BLaER1 treated with 17β-estradiol and CSF1 and Interleukin-3, amounts not matched to agents 10 nM and 100 nM (cell line): ENCODE results near the gene POU5F1.
"Not testable (repeated sequence)": the region's sequence is repeated elsewhere in the genome, so short reads cannot be mapped to it uniquely, and the experiment has no call there.

ENCODE experiments used
- H3K27ac ChIP-seq, 11 experiments: shearing (Covaris generic); formaldehyde crosslinking; 2 replicates each; pipeline ENCODE4 v1.8.1; 2022
- H3K27me3 ChIP-seq, 11 experiments: shearing (Covaris generic); formaldehyde crosslinking; 2 replicates each; pipeline ENCODE4 v1.8.1; 2022
- H3K36me3 ChIP-seq, 11 experiments: shearing (Covaris generic); formaldehyde crosslinking; 2 replicates each; pipeline ENCODE4 v1.8.1; 2022
- H3K4me1 ChIP-seq, 10 experiments: shearing (Covaris generic); formaldehyde crosslinking; 2 replicates each; pipeline ENCODE4 v1.8.1; 2022
- H3K4me2 ChIP-seq, 11 experiments: shearing (Covaris generic); formaldehyde crosslinking; 2 replicates each; pipeline ENCODE4 v1.8.1; 2022
- H3K4me3 ChIP-seq, 10 experiments: shearing (Covaris generic); formaldehyde crosslinking; 2 replicates each; pipeline ENCODE4 v1.8.1; 2022
- H3K9ac ChIP-seq, 11 experiments: shearing (Covaris generic); formaldehyde crosslinking; 2 replicates each; pipeline ENCODE4 v1.8.1; 2022
- H3K9me3 ChIP-seq, 11 experiments: shearing (Covaris generic); formaldehyde crosslinking; replicated peaks in 1 of 11; 2 replicates each; pipeline ENCODE4 v1.8.1; 2022
- H4K20me1 ChIP-seq, 11 experiments: shearing (Covaris generic); formaldehyde crosslinking; 2 replicates each; pipeline ENCODE4 v1.8.1; 2022
- Cebpa-rat ChIP-seq, 11 experiments: shearing (Covaris generic); IDR thresholded peaks; 2 replicates each; pipeline ENCODE4 v1.8.1; 2022

Gene POU5F1

DNA sequence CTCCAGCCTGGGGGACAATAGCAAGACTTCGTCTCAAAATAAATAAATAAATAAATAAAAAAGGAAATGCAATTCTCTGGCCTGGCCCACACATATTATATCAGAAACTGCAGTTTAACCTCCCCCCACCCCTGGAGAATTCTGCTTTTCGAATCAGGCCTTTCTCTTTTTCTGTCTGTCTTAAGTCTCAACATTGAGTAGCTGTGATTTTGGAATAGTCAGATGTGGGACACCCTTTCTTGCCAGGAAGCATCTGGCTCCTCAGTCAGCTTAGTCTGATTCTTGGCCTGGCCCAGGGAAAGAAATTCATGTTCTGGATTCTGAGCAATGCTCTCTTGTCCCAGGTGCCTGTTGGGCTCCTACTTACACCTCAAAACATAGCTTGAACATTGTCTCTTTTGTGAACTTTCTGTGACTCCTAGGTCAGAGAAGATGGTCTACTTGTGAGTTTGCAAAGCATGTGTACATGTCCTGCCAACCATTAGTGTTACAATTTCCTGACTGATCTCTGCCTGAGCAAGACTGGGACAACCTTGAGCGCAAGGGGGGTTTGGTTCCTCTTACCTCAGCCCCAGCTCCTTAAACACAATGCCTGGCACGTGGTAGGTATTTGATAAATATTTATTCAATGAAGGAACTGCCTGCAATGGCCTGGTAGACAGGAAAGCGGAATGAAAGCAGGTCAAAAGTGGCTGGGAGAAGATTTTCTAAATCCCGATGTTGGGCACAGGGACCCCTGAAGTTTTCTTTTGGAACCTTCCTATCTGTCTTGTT is 23.8 kb upstream of the POU5F1 start:
- Histone ChIP-seq H4K20me1 (no peaks in the 10 kb centered on the region), H3K4me1 (peaks cover 11 to 26% (median 24%) of the 10 kb centered on the region in 10 experiments), H3K27ac (peak overlapping the region in 4 of 11 experiments; percentile 8 to 36 (median 17); a peak in 3 of 22 replicates), H3K36me3 (peaks cover 0 to under 1% (median 0%) of the 10 kb centered on the region in 11 experiments; a peak in 1 of 22 replicates), H3K9me3 (no peaks in the 10 kb centered on the region), H3K4me3 (no peak overlapping the region), H3K27me3 (no peaks in the 10 kb centered on the region), H3K4me2 (peak overlapping the region in 4 of 11 experiments; percentile 5 to 18 (median 10); a peak in 2 of 22 replicates), H3K9ac (peak overlapping the region in 7 of 11 experiments; percentile 7 to 39 (median 23); a peak in 6 of 22 replicates)
- no peak for TF ChIP-seq Cebpa-rat (IDR thresholded peaks at IDR 0.05)

DNA sequence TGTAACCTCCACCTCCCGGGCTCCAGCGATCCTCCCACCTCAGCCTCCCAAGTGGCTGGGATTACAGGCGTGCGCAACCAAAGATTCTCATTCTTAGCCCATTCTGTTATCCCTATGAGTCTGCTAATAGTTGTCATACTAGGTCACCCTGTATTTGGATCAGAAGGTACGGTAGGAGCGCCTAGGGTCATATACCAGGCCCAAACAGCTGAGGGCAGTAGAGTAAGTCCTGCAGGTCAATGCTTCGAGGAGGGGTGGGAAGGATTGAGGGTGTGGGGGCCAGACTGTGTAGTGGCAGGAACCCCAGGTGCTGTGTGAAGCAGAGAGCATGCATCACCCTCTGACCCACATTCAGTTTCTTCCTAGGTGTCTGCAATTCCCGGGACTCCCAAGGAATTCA is 22.7 kb upstream of the POU5F1 start:
- no peak overlapping the region for H3K4me3 ChIP-seq
- no peak overlapping the region for H3K4me2 ChIP-seq
- no peaks in the 10 kb centered on the region for H4K20me1 ChIP-seq
- H3K36me3 ChIP-seq = no peaks in the 10 kb centered on the region; a peak in 1 of 22 replicates
- peaks cover 4 to 17% (median 15%) of the 10 kb centered on the region in 10 experiments; a peak in 14 of 20 replicates for H3K4me1 ChIP-seq
- H3K27me3 ChIP-seq = no peaks in the 10 kb centered on the region
- no peak for TF ChIP-seq Cebpa-rat (IDR thresholded peaks at IDR 0.05)
- no peak overlapping the region; a peak in 1 of 22 replicates for H3K27ac ChIP-seq
- H3K9ac ChIP-seq = no peak overlapping the region; a peak in 1 of 22 replicates
- H3K9me3 ChIP-seq = no peaks in the 10 kb centered on the region

DNA sequence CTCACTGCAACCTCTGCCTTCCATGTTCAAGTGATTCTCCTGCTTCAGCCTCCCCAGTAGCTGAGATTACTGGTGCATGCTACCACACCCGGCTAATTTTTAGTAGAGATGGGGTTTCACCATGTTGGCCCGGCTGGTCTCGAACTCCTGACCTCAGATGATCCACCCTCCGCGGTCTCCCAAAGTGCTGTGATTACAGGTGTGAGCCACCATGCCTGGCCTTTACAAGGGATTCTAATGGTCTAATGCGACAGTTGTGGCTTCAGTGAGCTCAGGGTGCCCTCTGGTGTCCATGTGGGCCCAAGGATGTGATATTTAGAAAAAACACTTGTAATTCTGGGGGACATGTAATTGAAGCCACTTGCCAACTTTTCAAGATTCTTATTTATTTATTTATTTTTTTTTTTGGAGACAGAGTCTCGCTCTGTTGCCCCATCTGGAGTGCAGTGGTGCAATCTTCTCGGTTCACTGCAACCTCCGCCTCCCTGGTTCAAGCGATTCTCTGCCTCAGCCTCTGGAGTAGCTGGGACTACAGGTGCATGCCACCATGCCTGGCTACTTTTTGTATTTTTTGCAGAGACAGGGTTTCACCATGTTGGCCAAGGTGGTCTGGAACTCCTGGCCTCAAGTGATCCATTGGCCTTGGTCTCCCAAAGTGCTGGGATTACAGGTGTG is 22.1 kb upstream of the POU5F1 start:
- H4K20me1 ChIP-seq, H3K4me2 ChIP-seq, H3K27ac ChIP-seq, H3K4me3 ChIP-seq, H3K9me3 ChIP-seq, H3K27me3 ChIP-seq, H3K9ac ChIP-seq, H3K36me3 ChIP-seq: not testable (repeated sequence)
- peaks cover 4 to 17% (median 15%) of the 10 kb centered on the region in 10 experiments; a peak in 14 of 20 replicates for H3K4me1 ChIP-seq

DNA sequence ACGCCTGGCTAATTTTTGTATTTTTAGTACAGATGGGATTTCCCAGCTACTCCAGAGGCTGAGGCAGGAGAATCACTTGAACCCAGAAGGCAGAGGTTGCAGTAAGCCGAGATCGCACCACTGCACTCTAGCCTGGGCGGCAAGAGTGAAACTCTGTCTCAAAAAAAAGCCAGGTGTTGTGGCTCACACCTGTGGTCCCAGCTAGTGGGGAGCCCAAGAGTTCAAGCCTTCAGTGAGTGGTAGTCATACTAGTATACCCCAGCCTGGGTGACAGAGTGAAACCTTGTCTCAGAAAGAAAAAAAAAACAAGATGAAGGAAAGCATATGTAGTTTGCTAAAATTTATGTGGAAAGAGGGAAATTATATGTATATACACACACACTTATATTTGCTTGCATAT is 20.0 kb upstream of the POU5F1 start:
- Histone ChIP-seq H3K9ac (no peak overlapping the region), H3K27ac (no peak overlapping the region), H3K27me3 (no peaks in the 10 kb centered on the region), H3K9me3 (no peaks in the 10 kb centered on the region), H3K4me2 (no peak overlapping the region), H4K20me1 (no peaks in the 10 kb centered on the region), H3K36me3 (no peaks in the 10 kb centered on the region; a peak in 1 of 22 replicates), H3K4me3 (no peak overlapping the region), H3K4me1 (peaks cover 0 to 19% (median 11%) of the 10 kb centered on the region in 10 experiments; a peak in 13 of 20 replicates)
- TF ChIP-seq Cebpa-rat (IDR thresholded peaks at IDR 0.05) = no peak

DNA sequence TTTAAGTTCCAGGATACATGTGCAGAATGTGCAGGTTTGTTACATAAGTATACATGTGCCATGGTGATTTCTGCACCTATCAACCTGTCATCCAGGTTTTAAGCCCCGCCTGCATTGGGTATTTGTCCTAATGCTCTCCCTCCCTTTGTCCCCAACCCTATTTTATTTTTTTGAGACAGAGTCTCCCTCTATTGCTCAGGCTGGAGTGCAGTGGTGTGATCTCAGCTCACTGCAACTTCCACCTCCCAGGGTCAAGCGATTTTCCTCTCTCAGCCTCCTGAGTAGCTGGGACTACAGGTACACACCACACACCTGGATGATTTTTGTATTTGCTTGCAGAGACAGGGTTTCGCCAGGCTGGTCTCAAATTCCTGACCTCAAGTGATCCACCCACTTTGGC is 18.7 kb upstream of the POU5F1 start:
- H3K27me3 ChIP-seq, H3K36me3 ChIP-seq, H3K4me1 ChIP-seq, H4K20me1 ChIP-seq, H3K4me2 ChIP-seq, H3K4me3 ChIP-seq, H3K9ac ChIP-seq, H3K27ac ChIP-seq, H3K9me3 ChIP-seq: not testable (repeated sequence)

DNA sequence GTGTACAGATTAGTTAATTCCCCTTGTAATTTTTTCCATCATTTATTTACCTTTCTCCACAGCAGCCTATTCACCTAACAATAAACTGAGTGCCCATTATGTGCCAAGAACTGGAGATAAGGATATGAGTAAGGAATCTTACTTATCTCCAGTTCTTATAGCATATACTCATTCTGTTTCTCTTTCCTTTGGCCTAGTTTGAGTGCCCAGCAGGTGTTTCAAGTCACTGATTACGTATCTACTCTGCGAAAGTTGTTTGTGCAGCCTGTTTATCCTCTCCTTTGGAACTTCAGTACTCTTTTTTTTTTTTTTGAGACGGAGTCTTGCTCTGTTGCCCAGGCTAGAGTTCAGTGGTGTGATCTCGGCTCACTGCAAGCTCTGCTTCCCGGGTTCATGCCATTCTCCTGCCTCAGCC is 17.3 kb upstream of the POU5F1 start:
- H3K27ac ChIP-seq = no peak overlapping the region
- H3K36me3 ChIP-seq = no peaks in the 10 kb centered on the region
- no peak overlapping the region for H3K9ac ChIP-seq
- H3K4me2 ChIP-seq = no peak overlapping the region
- no peaks in the 10 kb centered on the region for H4K20me1 ChIP-seq
- no peak for TF ChIP-seq Cebpa-rat (IDR thresholded peaks at IDR 0.05)
- peaks cover 0 to 5% (median 0%) of the 10 kb centered on the region in 10 experiments; a peak in 1 of 20 replicates for H3K4me1 ChIP-seq
- no peaks in the 10 kb centered on the region for H3K9me3 ChIP-seq
- H3K4me3 ChIP-seq = no peak overlapping the region
- no peaks in the 10 kb centered on the region for H3K27me3 ChIP-seq

DNA sequence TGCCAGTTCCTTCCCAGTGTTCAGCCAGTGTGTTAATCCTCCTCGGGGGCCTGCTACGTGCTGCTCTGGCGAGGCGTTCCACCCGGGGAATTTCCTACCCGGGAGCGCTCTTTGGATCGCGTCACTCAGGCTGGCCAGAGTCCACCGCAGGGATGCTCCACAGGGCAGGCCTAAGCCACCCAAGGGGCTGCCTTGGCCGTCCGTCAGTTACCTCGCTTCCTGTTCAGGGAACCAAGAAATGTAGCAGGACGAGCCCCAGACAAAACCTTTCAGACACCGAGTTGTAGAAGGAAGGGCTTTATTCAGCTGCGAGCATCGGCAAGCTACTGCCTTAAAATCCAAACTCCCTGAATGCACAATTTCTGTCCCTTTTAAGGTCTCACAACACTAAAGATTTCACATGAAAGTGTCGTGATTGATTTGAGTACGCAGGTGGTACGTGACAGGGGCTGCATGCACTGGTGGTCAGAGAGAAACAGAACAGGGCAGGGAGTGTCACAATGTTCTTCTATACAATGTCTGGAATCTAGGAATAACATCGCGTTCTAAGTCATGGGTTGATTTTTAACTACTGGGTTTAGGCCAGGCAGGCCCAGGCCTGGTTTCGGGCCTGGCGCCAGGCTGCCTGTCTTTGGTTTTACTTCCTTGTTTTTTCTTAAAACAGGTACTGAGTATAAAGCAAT is 15.7 kb upstream of the POU5F1 start:
- TF ChIP-seq Cebpa-rat (IDR thresholded peaks at IDR 0.05) = no peak
- Histone ChIP-seq H3K27ac (no peak overlapping the region), H3K4me2 (0 out of 22 replicates have a peak overlapping the region, but pooled peaks of 1 of the 11 experiments have one; percentile 22), H3K4me3 (no peak overlapping the region), H3K4me1 (peaks cover 0 to 5% (median 0%) of the 10 kb centered on the region in 10 experiments; a peak in 1 of 20 replicates), H3K36me3 (no peaks in the 10 kb centered on the region), H3K9ac (no peak overlapping the region), H4K20me1 (no peaks in the 10 kb centered on the region), H3K27me3 (no peaks in the 10 kb centered on the region), H3K9me3 (no peaks in the 10 kb centered on the region)

DNA sequence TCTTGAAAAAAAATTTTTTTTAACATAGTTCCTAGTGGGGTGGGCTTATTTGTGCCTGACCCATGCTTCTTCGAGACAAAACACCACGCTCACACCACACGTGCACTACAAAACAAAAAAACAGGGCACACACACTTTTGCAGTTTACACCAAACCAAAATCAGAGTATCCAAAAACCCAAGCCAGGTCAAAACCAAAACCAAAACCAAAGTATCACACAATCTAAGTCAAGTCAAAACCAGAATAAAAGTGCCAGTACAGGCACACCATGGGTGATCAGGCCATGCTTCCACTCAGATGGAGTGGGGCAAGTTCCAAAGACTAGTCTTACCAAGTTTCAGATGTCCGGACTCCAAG is 15.2 kb upstream of the POU5F1 start:
- H3K9ac ChIP-seq, H3K4me3 ChIP-seq, H3K36me3 ChIP-seq, H3K27me3 ChIP-seq, H3K27ac ChIP-seq, H3K4me1 ChIP-seq, H4K20me1 ChIP-seq, H3K9me3 ChIP-seq: not testable (repeated sequence)
- 0 out of 22 replicates have a peak overlapping the region, but pooled peaks of 1 of the 11 experiments have one; percentile 22 for H3K4me2 ChIP-seq

DNA sequence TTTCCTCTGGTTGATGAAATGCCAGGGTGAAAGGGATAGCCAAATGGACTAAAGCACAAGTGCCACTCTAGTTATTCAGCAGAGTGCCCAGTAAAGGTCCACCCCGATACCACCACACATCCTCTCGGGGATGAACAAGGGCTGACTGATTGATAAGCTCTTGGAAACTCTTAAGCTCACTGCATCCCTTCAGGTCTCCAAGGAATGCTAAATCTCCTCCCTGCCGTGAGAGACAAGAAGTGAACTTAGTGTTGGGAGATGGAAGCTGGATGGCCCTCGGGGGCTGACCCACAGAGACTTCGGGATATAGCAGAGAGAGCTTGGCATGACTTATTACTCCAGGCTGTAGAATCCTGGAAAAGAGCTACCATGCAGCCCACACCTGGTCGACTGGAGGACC is 13.4 kb upstream of the POU5F1 start:
- H3K36me3 ChIP-seq, H3K27ac ChIP-seq, H4K20me1 ChIP-seq, H3K9ac ChIP-seq, H3K4me1 ChIP-seq, H3K27me3 ChIP-seq, H3K4me3 ChIP-seq, H3K4me2 ChIP-seq, H3K9me3 ChIP-seq: not testable (repeated sequence)

DNA sequence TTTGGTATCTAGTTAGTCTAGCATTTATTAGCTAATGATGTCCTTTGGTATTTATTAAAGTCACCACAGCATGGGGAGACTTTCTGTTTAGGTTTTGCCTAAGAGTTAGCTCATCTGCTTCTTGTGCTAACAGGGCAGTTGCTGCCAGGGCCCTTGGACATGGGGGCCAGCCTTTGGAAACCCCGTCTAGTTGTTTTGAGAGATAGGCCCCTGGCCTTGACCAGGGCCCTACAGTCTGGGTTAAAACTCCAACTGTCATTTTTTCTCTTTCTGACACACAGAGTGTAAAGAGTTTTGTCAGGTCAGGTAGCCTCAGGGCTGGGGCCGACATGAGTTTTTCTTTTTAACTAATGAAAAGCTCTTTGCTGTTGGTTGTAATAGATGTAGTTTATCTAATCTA is 12.8 kb upstream of the POU5F1 start:
- not testable (repeated sequence) for H3K27me3 ChIP-seq, H3K27ac ChIP-seq, H4K20me1 ChIP-seq, H3K9me3 ChIP-seq, H3K4me2 ChIP-seq, H3K4me3 ChIP-seq, H3K4me1 ChIP-seq, H3K9ac ChIP-seq, H3K36me3 ChIP-seq
